Kidney (tissue), 14 donors: ENCODE results near the gene IGSF22. TPM values are rescaled to one million over a fixed set of nuclear protein-coding genes. Genes with fewer than 3 reads are reported as not detected.

Source experiments
- DNase-seq, 5 donors: peaks; one replicate each; pipeline ENCODE4 v3.0.0-alpha.2; 2013 to 2020
- FAIRE-seq: peaks from 2 replicates; lab custom pipeline; 2012; peaks lifted over from hg19 to GRCh38; lab: Jason Lieb, UNC
- H3K27ac ChIP-seq, 2 donors: one replicate each; pipeline ENCODE4 v1.7.0; 2013; ENCODE audit warnings: low read depth in 2 of 2, low read length in 2 of 2, inconsistent platforms in 1 of 2
- H3K27me3 ChIP-seq: one replicate; pipeline ENCODE4 v1.7.1; 2013; ENCODE audit warnings: low read length, inconsistent platforms; ENCODE audit not compliant: control insufficient read depth, insufficient read depth
- H3K36me3 ChIP-seq, 3 donors: one replicate each; pipeline versions ENCODE4 v1.7.0 to v1.7.1; 2013; ENCODE audit warnings: low read length in 3 of 3, control low read depth in 1 of 3, inconsistent platforms in 1 of 3; ENCODE audit not compliant: insufficient read depth in 3 of 3, control insufficient read depth in 2 of 3
- H3K4me1 ChIP-seq, 3 donors: one replicate each; pipeline versions ENCODE4 v1.7.0 to v1.7.1; 2013; ENCODE audit warnings: low read length in 3 of 3, inconsistent platforms in 1 of 3, low read depth in 1 of 3; ENCODE audit not compliant: control insufficient read depth in 2 of 3, insufficient read depth in 2 of 3
- H3K4me3 ChIP-seq, 3 donors: one replicate each; pipeline versions ENCODE4 v1.7.0 to v1.8.1; 2013; ENCODE audit warnings: low read length in 3 of 3, control low read depth in 1 of 3, inconsistent platforms in 1 of 3
- H3K9ac ChIP-seq, 3 donors: one replicate each; pipeline versions ENCODE4 v1.7.0 to v1.7.1; 2013; ENCODE audit warnings: low read length in 3 of 3, control low read depth in 1 of 3, inconsistent platforms in 1 of 3
- H3K9me3 ChIP-seq, 3 donors: one replicate each; pipeline versions ENCODE4 v1.7.0 to v1.7.1; 2013; ENCODE audit warnings: low read length in 3 of 3, control low read depth in 1 of 3, inconsistent platforms in 1 of 3; ENCODE audit not compliant: control insufficient read depth in 2 of 3, insufficient read depth in 1 of 3
- intact Hi-C: fragments of 100-400 bp; cut with DNase I; formaldehyde crosslinking; loops from one replicate; pipeline ENCODE4 v1.11.1; 2022
- polyA plus RNA-seq: library from polyadenylated mRNA; stranded (reverse); fragments of 350-450 nt; fragmentation: Illumina TruSeq; extraction: RNeasy Lipid Tissue Mini Kit (QIAGEN cat#74804); gene quantifications from one replicate; pipeline ENCODE4 v1.2.3, GENCODE V29; 2014; ENCODE audit warnings: low read depth, low replicate concordance; ENCODE audit not compliant: insufficient read depth
- total RNA-seq: library from RNA; stranded (reverse); fragmentation: NEBNext Ultra II Directional; extraction: Animal tissue kit (Norgen Biotek cat#: 25700); gene quantifications from one replicate; pipeline ENCODE4 v1.2.1, GENCODE V29; 2021
- TF ChIP-seq, protein P1 (sequence below): IDR thresholded peaks from 3 replicates; pipeline ENCODE4 v1.5.1; 2012; ENCODE audit warnings: mild to moderate bottlenecking, moderate library complexity, borderline replicate concordance; ENCODE audit not compliant: insufficient read depth; ENCODE audit errors: extremely low read depth
- donor health status: control.
- donor health status: control.
- donor health status: control.
- donor health status: control.
- donor health status: control.
- donor health status: DM: yes; HTN: yes; CAD: no.
- donor health status: Normal renal cell carcinoma (clear cell type).

The IGSF22 gene
- total and polyA plus RNA-seq, 2 donors from 2014 or later: 2.5 to 2.8 TPM

DNA sequence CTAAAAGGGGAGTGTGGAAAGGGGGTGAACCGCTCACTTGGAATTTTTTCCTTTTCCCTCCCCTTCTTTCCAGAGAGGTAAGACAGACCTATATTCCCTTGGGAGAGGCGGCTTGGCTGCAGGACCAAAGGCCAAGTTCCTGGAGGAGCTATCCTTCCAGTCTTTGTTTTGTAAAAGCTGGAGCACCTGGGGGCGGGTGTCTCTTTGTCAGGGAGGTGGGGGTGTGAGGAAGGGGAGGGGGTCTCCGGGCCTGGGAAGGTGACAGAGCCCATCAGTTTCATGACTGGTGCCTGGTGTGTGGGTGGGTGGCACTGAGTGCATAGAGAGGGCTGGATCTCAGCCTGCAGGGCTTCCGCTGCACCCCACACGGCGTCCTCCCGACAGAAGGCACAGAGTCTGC is 47.1 kb upstream of the IGSF22 start:
- DNase-seq (peak in 1 of 5 donors; percentile 38), FAIRE-seq (no peak)
- H3K9me3 ChIP-seq: no peaks in the 10 kb centered on the region
- H3K4me3 ChIP-seq: no peak overlapping the region
- TF ChIP-seq, protein P1, sequence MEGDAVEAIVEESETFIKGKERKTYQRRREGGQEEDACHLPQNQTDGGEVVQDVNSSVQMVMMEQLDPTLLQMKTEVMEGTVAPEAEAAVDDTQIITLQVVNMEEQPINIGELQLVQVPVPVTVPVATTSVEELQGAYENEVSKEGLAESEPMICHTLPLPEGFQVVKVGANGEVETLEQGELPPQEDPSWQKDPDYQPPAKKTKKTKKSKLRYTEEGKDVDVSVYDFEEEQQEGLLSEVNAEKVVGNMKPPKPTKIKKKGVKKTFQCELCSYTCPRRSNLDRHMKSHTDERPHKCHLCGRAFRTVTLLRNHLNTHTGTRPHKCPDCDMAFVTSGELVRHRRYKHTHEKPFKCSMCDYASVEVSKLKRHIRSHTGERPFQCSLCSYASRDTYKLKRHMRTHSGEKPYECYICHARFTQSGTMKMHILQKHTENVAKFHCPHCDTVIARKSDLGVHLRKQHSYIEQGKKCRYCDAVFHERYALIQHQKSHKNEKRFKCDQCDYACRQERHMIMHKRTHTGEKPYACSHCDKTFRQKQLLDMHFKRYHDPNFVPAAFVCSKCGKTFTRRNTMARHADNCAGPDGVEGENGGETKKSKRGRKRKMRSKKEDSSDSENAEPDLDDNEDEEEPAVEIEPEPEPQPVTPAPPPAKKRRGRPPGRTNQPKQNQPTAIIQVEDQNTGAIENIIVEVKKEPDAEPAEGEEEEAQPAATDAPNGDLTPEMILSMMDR: no peak
- intact Hi-C loops: no loop called here
- H3K9ac ChIP-seq: no peak overlapping the region
- H3K4me1 ChIP-seq: no peaks in the 10 kb centered on the region
- no peaks in the 10 kb centered on the region for H3K36me3 ChIP-seq
- H3K27ac ChIP-seq: no peak overlapping the region
- H3K27me3 ChIP-seq: no peaks in the 10 kb centered on the region

DNA sequence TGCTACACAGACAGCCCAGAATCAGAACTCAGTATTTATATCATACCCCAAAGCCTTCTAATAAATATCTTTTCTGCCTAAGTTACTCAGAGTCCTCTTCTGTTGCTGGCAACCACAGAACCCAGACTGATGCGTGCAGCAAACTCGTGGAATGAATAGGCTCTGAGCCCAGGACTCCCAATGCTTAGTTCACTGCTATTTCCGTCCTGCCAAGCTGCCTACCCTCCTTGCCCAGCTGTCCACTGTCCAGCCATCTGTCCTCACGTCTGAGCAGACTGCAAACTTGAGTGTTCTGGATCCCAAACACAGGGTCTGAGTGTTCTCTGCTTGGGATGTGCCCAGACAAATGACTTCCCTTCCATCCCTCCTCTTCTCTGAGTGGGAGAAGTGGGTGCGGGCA is 46.2 kb upstream of the IGSF22 start:
- FAIRE-seq (no peak), DNase-seq (peak in 1 of 5 donors; percentile 12)
- H3K4me3 ChIP-seq: no peak overlapping the region
- TF ChIP-seq, protein P1: no peak
- H3K36me3 ChIP-seq: no peaks in the 10 kb centered on the region
- no peak overlapping the region for H3K9ac ChIP-seq
- intact Hi-C loops: no loop called here
- H3K27ac ChIP-seq: no peak overlapping the region
- H3K27me3 ChIP-seq: no peaks in the 10 kb centered on the region
- no peaks in the 10 kb centered on the region for H3K9me3 ChIP-seq
- no peaks in the 10 kb centered on the region for H3K4me1 ChIP-seq

DNA sequence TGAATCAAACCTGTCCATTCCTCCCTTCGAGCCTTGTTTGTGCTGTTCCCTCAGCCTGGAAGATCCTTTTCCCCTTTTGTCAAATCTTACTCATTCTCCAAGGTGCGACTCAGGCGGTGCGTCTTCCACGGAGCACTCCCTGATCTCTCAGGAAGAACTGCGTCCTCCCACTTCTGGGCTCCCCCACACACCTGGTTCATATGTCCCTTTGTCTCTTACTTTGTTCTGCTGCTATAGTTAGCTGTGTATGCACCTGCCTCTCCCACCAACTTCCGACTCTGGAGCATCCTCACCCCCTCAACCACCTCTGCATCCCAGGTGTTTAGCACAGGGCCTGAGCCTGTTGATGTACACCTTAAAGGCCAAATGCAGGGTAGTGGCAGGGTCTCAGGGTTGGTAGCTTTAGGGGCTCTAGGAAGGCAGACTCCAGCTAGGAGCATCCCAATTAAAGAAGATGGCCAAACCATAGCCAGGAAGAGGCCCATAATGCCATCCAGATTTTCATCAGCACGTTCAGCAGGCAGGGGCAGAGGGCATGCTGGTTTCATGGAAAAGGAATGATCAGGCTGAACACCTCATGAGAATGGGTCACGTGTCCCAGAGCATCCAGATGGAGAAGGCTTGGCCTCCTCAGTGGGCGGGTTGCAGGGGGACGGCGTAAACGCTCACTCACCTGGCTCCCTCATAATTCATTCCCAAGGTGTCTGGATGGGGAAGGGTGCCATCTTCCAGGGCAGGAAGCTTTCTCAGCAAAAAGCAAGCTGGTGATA is 45.5 kb upstream of the IGSF22 start:
- DNase-seq (peak in 1 of 5 donors; percentile 38), FAIRE-seq (no peak)
- H3K36me3 ChIP-seq: no peaks in the 10 kb centered on the region
- TF ChIP-seq, protein P1: no peak
- H3K9ac ChIP-seq: no peak overlapping the region
- no peaks in the 10 kb centered on the region for H3K9me3 ChIP-seq
- no peaks in the 10 kb centered on the region for H3K4me1 ChIP-seq
- H3K27ac ChIP-seq: no peak overlapping the region
- intact Hi-C loops: no loop called here
- H3K27me3 ChIP-seq: no peaks in the 10 kb centered on the region
- no peak overlapping the region for H3K4me3 ChIP-seq
